Breast epithelium (tissue), 3 donors: Measurements from ENCODE around the gene CDH18.

Source experiments
- POLR2A ChIP-seq: fragments of 450-650 bp; IDR thresholded peaks from one replicate; pipeline ENCODE4 v1.6.1; 2016; ENCODE audit warnings: antibody characterized with exemption, mild to moderate bottlenecking, moderate library complexity
- POLR2AphosphoS5 ChIP-seq, 3 donors: sonication (generic); formaldehyde crosslinking; IDR thresholded peaks; one replicate each; pipeline ENCODE4 v1.6.1; 2017; ENCODE audit warnings: antibody characterized with exemption in 3 of 3
- TF ChIP-seq, protein P1 (sequence below), 3 donors: fragments of 450-650 bp; IDR thresholded peaks; one replicate each; pipeline ENCODE4 v1.5.1; 2016 to 2017; ENCODE audit warnings: antibody characterized with exemption in 3 of 3, mild to moderate bottlenecking in 3 of 3, moderate library complexity in 3 of 3

DNA sequence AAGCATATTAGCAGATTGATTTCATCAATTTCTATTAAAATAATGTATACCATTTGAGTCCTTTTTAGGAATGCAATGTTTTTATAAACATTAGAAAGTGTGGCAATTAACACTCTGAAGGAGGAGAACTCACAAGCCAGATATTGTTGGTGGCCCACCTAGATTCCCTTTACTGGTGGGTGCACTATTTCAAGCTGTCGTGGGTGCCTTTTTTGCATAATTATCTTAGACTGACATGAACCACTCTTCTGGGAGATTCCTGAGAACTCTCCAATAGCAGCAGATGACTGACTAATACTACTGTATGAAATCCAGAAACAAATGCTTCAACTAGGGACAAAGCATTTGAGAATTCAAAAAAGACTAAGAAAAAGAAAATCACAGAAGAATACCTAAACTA is 526.0 kb downstream of the CDH18 start:
- TF ChIP-seq POLR2A = no peak
- TF ChIP-seq, protein P1, sequence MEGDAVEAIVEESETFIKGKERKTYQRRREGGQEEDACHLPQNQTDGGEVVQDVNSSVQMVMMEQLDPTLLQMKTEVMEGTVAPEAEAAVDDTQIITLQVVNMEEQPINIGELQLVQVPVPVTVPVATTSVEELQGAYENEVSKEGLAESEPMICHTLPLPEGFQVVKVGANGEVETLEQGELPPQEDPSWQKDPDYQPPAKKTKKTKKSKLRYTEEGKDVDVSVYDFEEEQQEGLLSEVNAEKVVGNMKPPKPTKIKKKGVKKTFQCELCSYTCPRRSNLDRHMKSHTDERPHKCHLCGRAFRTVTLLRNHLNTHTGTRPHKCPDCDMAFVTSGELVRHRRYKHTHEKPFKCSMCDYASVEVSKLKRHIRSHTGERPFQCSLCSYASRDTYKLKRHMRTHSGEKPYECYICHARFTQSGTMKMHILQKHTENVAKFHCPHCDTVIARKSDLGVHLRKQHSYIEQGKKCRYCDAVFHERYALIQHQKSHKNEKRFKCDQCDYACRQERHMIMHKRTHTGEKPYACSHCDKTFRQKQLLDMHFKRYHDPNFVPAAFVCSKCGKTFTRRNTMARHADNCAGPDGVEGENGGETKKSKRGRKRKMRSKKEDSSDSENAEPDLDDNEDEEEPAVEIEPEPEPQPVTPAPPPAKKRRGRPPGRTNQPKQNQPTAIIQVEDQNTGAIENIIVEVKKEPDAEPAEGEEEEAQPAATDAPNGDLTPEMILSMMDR (IDR thresholded peaks at IDR 0.05) = no peak
- TF ChIP-seq POLR2AphosphoS5 (IDR thresholded peaks at IDR 0.05) = no peak
